DOHH2 (cell line): ENCODE data around the gene MYH15.

Experiments used
- H3F3A ChIP-seq: fragments of 200-600 bp; sonication (generic), shearing (Covaris generic); 2 replicates; pipeline ENCODE4 v1.6.0; 2016; ENCODE audit warnings: antibody characterized with exemption, mild to moderate bottlenecking; ENCODE audit not compliant: control insufficient read depth, insufficient read depth
- H3K27ac ChIP-seq: fragments of 200-600 bp; sonication (generic); 2 replicates; pipeline ENCODE4 v1.5.1; 2014; ENCODE audit warnings: low read depth, mild to moderate bottlenecking, low read length, moderate library complexity
- H3K27me3 ChIP-seq: fragments of 200-600 bp; sonication (generic); 2 replicates; pipeline ENCODE4 v1.6.1; 2014; ENCODE audit warnings: mild to moderate bottlenecking, low read length, mixed read lengths; ENCODE audit not compliant: control insufficient read depth
- H3K36me3 ChIP-seq: fragments of 200-600 bp; sonication (generic); 2 replicates; pipeline ENCODE4 v1.6.1; 2014; ENCODE audit warnings: mild to moderate bottlenecking, low read length, moderate library complexity, mixed read lengths; ENCODE audit not compliant: control insufficient read depth
- H3K4me1 ChIP-seq: fragments of 200-600 bp; sonication (generic); 2 replicates; pipeline ENCODE4 v1.6.1; 2014; ENCODE audit warnings: mild to moderate bottlenecking, low read length, mixed read lengths; ENCODE audit not compliant: control insufficient read depth
- H3K4me2 ChIP-seq: fragments of 200-600 bp; sonication (generic); 2 replicates; pipeline ENCODE4 v1.6.0; 2014; ENCODE audit warnings: mild to moderate bottlenecking, low read length, moderate library complexity
- H3K4me3 ChIP-seq: fragments of 200-600 bp; sonication (generic); 2 replicates; pipeline ENCODE4 v1.5.1; 2014; ENCODE audit warnings: mild to moderate bottlenecking, low read length, mixed read lengths
- H3K79me2 ChIP-seq: fragments of 200-600 bp; sonication (generic); 2 replicates; pipeline ENCODE4 v1.6.1; 2014; ENCODE audit warnings: mild to moderate bottlenecking, low read length, mixed read lengths; ENCODE audit not compliant: control insufficient read depth
- H3K9me2 ChIP-seq: fragments of 200-600 bp; sonication (generic); replicated peaks from 2 replicates; pipeline ENCODE4 v1.6.1; 2014; ENCODE audit warnings: mild to moderate bottlenecking, low read length, mixed read lengths; ENCODE audit not compliant: control insufficient read depth
- H3K9me3 ChIP-seq: fragments of 200-600 bp; sonication (generic); 2 replicates; pipeline ENCODE4 v1.6.1; 2014; ENCODE audit warnings: antibody characterized with exemption, low read length, mixed read lengths; ENCODE audit not compliant: control insufficient read depth, insufficient read depth
- H4K20me1 ChIP-seq: fragments of 200-600 bp; sonication (generic); 2 replicates; pipeline ENCODE4 v1.6.0; 2014; ENCODE audit warnings: low read depth, mild to moderate bottlenecking, antibody characterized with exemption, low read length, moderate library complexity; ENCODE audit not compliant: control insufficient read depth, insufficient read depth
- CTCF ChIP-seq: fragments of 200-600 bp; sonication (generic); IDR thresholded peaks from one replicate; pipeline ENCODE4 v1.5.1; 2014; ENCODE audit warnings: antibody characterized with exemption, mild to moderate bottlenecking, low read depth, low read length; ENCODE audit not compliant: poor library complexity, severe bottlenecking
- EZH2phosphoT487 ChIP-seq: fragments of 200-600 bp; sonication (generic); IDR thresholded peaks from 2 replicates; pipeline ENCODE4 v1.6.1; 2017; ENCODE audit warnings: borderline replicate concordance, mild to moderate bottlenecking, antibody characterized with exemption, low read length, moderate library complexity, mixed read lengths

Gene MYH15

DNA sequence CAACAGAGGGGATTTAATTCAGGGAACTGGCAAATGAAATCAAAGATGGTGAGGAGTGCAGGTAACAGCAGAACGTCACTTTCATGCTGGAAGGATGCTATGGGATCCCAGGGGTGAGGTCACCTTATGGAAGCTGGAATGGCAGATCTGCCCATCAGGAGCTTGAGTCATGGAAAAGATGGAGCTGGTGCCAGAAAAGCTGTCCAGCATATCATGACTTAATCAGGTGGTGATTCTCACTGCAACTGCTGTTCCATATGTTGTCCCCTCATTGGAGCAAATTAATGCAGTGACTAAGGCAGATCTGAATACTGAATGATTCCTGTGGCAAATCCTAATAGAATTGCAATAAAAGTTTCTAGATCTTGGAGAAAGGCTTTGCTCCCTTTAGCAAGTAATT, 175.7 kb downstream of the MYH15 start:
- H3K27ac ChIP-seq: no peak overlapping the region
- no peak overlapping the region for H3K4me3 ChIP-seq
- no peak overlapping the region for H3K4me2 ChIP-seq
- H3F3A ChIP-seq: no peaks in the 10 kb centered on the region
- no peaks in the 10 kb centered on the region for H3K9me2 ChIP-seq
- H3K4me1 ChIP-seq: no peaks in the 10 kb centered on the region
- H4K20me1 ChIP-seq: no peaks in the 10 kb centered on the region
- no peaks in the 10 kb centered on the region for H3K36me3 ChIP-seq
- no peaks in the 10 kb centered on the region for H3K27me3 ChIP-seq
- no peak for TF ChIP-seq CTCF
- TF ChIP-seq EZH2phosphoT487: no peak
- no peaks in the 10 kb centered on the region for H3K79me2 ChIP-seq
- no peaks in the 10 kb centered on the region for H3K9me3 ChIP-seq

DNA sequence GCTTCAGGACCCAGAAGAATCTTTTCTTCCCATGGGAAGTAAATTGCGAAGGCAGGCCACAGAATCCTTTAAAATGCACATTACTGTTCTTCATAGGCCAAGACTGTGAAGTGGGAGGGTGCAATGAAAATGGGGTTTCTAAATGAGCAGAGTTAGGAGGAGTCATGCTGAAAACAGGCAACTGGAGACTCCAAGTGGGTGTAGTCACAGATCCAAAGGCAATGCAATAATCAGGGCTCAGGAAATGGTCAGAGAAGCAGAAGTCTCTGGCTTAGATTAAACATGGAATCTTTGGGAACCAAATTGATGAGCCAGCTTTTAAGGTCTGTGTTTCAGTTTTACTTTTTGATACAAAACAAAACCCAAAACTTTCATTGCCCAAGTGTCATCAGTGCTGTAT, 176.4 kb downstream of the MYH15 start:
- Histone ChIP-seq H3K36me3 (no peaks in the 10 kb centered on the region), H3K4me1 (no peaks in the 10 kb centered on the region), H3K4me3 (no peak overlapping the region), H3F3A (no peaks in the 10 kb centered on the region), H3K27me3 (no peaks in the 10 kb centered on the region), H3K9me3 (no peaks in the 10 kb centered on the region), H4K20me1 (no peaks in the 10 kb centered on the region), H3K79me2 (no peaks in the 10 kb centered on the region), H3K27ac (no peak overlapping the region), H3K9me2 (no peaks in the 10 kb centered on the region), H3K4me2 (no peak overlapping the region)
- no peak for TF ChIP-seq EZH2phosphoT487
- TF ChIP-seq CTCF: no peak

DNA sequence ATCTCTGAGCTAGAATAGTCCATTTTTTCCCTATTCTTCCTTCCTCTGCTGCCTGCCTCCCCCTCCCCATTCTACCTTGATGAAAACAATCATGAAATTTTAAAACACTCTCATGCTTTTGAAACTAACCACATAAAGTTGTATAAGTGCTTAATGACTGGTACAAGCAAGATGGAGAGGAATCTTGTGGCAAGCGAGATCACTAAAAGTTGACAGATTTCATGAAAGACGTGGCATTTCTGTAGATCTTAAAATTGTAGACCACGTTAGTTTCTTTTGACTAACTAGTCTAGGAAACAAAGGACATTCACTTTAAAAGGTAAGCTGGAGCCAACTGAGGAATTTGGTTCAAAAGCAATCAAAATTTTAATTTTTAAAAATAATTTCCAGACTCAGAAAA, 178.6 kb downstream of the MYH15 start:
- Histone ChIP-seq H3K79me2 (no peaks in the 10 kb centered on the region), H3K9me3 (no peaks in the 10 kb centered on the region)

More for the DNA sequence above, 178.6 kb downstream of the MYH15 start:
- H3K4me3 ChIP-seq: no peak overlapping the region
- no peaks in the 10 kb centered on the region for H4K20me1 ChIP-seq
- H3K36me3 ChIP-seq: no peaks in the 10 kb centered on the region
- no peak overlapping the region for H3K4me2 ChIP-seq
- no peaks in the 10 kb centered on the region for H3K27me3 ChIP-seq
- H3K4me1 ChIP-seq: no peaks in the 10 kb centered on the region
- no peak for TF ChIP-seq EZH2phosphoT487
- H3F3A ChIP-seq: no peaks in the 10 kb centered on the region
- H3K27ac ChIP-seq: no peak overlapping the region
- no peaks in the 10 kb centered on the region for H3K9me2 ChIP-seq
